GM12872 (cell line): ENCODE results near the gene JAML.

Source experiments
- CTCF ChIP-seq: IDR thresholded peaks from 3 replicates; pipeline ENCODE4 v1.5.1; 2011; ENCODE audit warnings: low read depth, mild to moderate bottlenecking, low read length, moderate library complexity; ENCODE audit not compliant: insufficient read depth

The JAML gene

GRCh38 chr11:118157186-118157895 lies 67.5 kb downstream of the JAML start:
- no peak for TF ChIP-seq CTCF

GRCh38 chr11:118156531-118157185 lies 68.2 kb downstream of the JAML start:
- TF ChIP-seq CTCF: 0 out of 3 replicates have a peak, but pooled peaks have one; percentile 6

GRCh38 chr11:118155776-118156530 lies 68.9 kb downstream of the JAML start:
- no peak for TF ChIP-seq CTCF

- no peak for TF ChIP-seq CTCF
Observed at GRCh38 chr11:118154641-118155040, 70.2 kb downstream of the JAML start.

GRCh38 chr11:118153976-118154375 lies 70.8 kb downstream of the JAML start:
- TF ChIP-seq CTCF: no peak

GRCh38 chr11:118153516-118153915 lies 71.3 kb downstream of the JAML start:
- TF ChIP-seq CTCF: no peak
